ENCODE measurements around the gene MS4A4E. TPM values are rescaled to one million over a fixed set of nuclear protein-coding genes. Genes with fewer than 3 reads are reported as not detected.

Gene MS4A4E
- polyA plus RNA-seq, 1 experiment, result not detected

GRCh38 chr11:60241786-60242185, 1.2 kb downstream of the MS4A4E start:
- POLR2A ChIA-PET, result no interaction called here
- H3K27me3 ChIP-seq (ENCODE audit: control insufficient read depth, insufficient read depth, low read length), result no peaks in the 10 kb centered on the region
- no peak for TF ChIP-seq CTCF (IDR thresholded peaks at IDR 0.05; ENCODE audit: insufficient read depth, low read depth, low read length)
- no peak overlapping the region for H3K4me3 ChIP-seq (ENCODE audit: low read depth, low read length)
- no peaks in the 10 kb centered on the region for H3K36me3 ChIP-seq (ENCODE audit: control insufficient read depth, insufficient read depth, low read length)
- DNase-seq (ENCODE audit: low read depth), result no peak
- CTCF ChIA-PET, result no interaction called here

GRCh38 chr11:60240662-60241061, 2.3 kb downstream of the MS4A4E start:
- CTCF ChIA-PET, result no interaction called here
- Histone ChIP-seq H3K36me3 (ENCODE audit: control insufficient read depth, insufficient read depth, low read length) (no peaks in the 10 kb centered on the region), H3K27me3 (ENCODE audit: control insufficient read depth, insufficient read depth, low read length) (no peaks in the 10 kb centered on the region), H3K4me3 (ENCODE audit: low read depth, low read length) (no peak overlapping the region)
- no peak for TF ChIP-seq CTCF (IDR thresholded peaks at IDR 0.05; ENCODE audit: insufficient read depth, low read depth, low read length)
- POLR2A ChIA-PET, result no interaction called here
- DNase-seq (ENCODE audit: low read depth), result no peak

- CTCF ChIA-PET, result no interaction called here
Observed at GRCh38 chr11:60235321-60235720, 7.6 kb downstream of the MS4A4E start.

DNA sequence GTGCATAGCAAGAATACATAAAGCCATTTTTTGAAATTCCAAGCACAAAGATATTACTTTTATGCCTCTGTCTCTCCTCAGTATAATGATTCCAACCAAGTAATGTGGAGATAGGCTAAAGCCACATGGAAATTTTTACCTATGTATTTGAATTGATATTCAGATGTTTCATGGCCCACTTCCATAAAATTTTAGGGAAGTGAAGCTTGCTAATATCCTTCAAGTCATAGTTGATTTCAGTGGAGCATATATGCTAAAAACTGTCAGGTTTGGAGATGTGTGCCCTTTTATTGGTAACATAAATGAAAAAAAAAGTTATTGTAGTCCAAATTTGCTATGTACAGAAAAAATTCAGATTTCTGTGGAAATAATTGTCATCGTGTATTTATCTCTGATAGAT, 12.3 kb downstream of the MS4A4E start:
- Histone ChIP-seq H3K27me3 (ENCODE audit: control insufficient read depth, insufficient read depth, low read length) (no peaks in the 10 kb centered on the region), H3K36me3 (ENCODE audit: control insufficient read depth, insufficient read depth, low read length) (no peaks in the 10 kb centered on the region), H3K4me3 (ENCODE audit: low read depth, low read length) (no peak overlapping the region)
- DNase-seq (ENCODE audit: low read depth), result no peak
- CTCF ChIA-PET, result interaction anchor here (1.0 kb wide), 1 partner anchor 11 kb away, joined by 3 read pairs; no protein-coding TSS in a partner anchor
- TF ChIP-seq CTCF (IDR thresholded peaks at IDR 0.05; ENCODE audit: insufficient read depth, low read depth, low read length), result no peak
- POLR2A ChIA-PET, result no interaction called here

More at GRCh38 chr11:60235321-60235720, 7.6 kb downstream of the MS4A4E start:
- Histone ChIP-seq H3K27me3 (ENCODE audit: control insufficient read depth, insufficient read depth, low read length) (no peaks in the 10 kb centered on the region), H3K4me3 (ENCODE audit: low read depth, low read length) (no peak overlapping the region), H3K36me3 (ENCODE audit: control insufficient read depth, insufficient read depth, low read length) (no peaks in the 10 kb centered on the region)
- TF ChIP-seq CTCF (IDR thresholded peaks at IDR 0.05; ENCODE audit: insufficient read depth, low read depth, low read length), result no peak
- POLR2A ChIA-PET, result no interaction called here
- no peak for DNase-seq (ENCODE audit: low read depth)

DNA sequence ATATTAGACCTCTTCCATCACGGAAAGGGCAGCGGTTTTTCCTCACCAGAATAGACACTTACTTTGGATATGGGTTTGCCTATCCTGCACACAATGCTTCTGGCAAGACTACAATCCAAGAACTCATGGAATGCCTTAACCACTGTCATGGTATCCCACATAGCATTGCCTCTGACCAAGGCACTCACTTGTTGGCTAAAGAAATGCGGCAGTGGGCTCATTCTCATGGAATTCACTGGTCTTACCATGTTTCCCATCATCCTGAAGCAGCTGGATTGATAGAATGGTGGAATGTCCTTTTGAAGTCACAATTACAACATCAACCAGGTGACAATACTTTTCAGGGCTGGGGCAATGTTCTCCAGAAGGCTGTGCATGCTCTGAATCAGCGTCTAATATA, 20.8 kb downstream of the MS4A4E start:
- Histone ChIP-seq H3K36me3 (ENCODE audit: control insufficient read depth, insufficient read depth, low read length) (no peaks in the 10 kb centered on the region), H3K4me3 (ENCODE audit: low read depth, low read length) (no peak overlapping the region), H3K27me3 (ENCODE audit: control insufficient read depth, insufficient read depth, low read length) (no peaks in the 10 kb centered on the region)
- no peak for TF ChIP-seq CTCF (IDR thresholded peaks at IDR 0.05; ENCODE audit: insufficient read depth, low read depth, low read length)
- CTCF ChIA-PET, result no interaction called here
- no peak for DNase-seq (ENCODE audit: low read depth)
- POLR2A ChIA-PET, result no interaction called here
